H1 (cell line): ENCODE data around the gene INF2. TPM values are rescaled to one million over a fixed set of nuclear protein-coding genes. Genes with fewer than 3 reads are reported as not detected.

Source experiments
- CTCF ChIA-PET: fragments of 300-600 bp; sonication (Branson Sonifier 250); formaldehyde crosslinking; loops from one replicate; lab custom pipeline; 2021; ENCODE audit not compliant: partially characterized antibody; lab: Charles Lee
- POLR2A ChIA-PET: fragments of 300-600 bp; sonication (Branson Sonifier 250); formaldehyde crosslinking; loops from one replicate; lab custom pipeline; 2021; ENCODE audit warnings: inconsistent platforms; ENCODE audit not compliant: partially characterized antibody; lab: Charles Lee
- DNase-seq, 2 experiments: peaks; one replicate each; pipeline versions ENCODE4 v3.0.0 to v3.0.0-alpha.2; 2010 to 2022; ENCODE audit warnings: low spot score in 2 of 2, low read depth in 1 of 2, mixed read lengths in 1 of 2
- FAIRE-seq: peaks from 2 replicates; lab custom pipeline; 2011; peaks lifted over from hg19 to GRCh38; lab: Jason Lieb, UNC
- H2AFZ ChIP-seq: 2 replicates; pipeline ENCODE4 v1.8.1; 2012; ENCODE audit warnings: low read length, inconsistent platforms
- H2AK5ac ChIP-seq: 2 replicates; pipeline ENCODE4 v1.6.1; 2013; ENCODE audit warnings: low read depth, low read length
- H2BK120ac ChIP-seq: replicated peaks from 2 replicates; pipeline ENCODE3; 2013; ENCODE audit warnings: low read depth, low read length, inconsistent platforms
- H2BK12ac ChIP-seq: 2 replicates; pipeline ENCODE4 v1.6.1; 2013; ENCODE audit warnings: low read depth, low read length
- H2BK15ac ChIP-seq: 2 replicates; pipeline ENCODE4 v1.6.1; 2013; ENCODE audit warnings: low read length
- H2BK20ac ChIP-seq: 2 replicates; pipeline ENCODE4 v1.6.1; 2013; ENCODE audit warnings: low read length
- H2BK5ac ChIP-seq: 2 replicates; pipeline ENCODE4 v1.6.1; 2013; ENCODE audit warnings: low read depth, low read length
- H3K14ac ChIP-seq: 2 replicates; pipeline ENCODE4 v1.6.1; 2013; ENCODE audit warnings: inconsistent platforms; ENCODE audit not compliant: insufficient read length
- H3K18ac ChIP-seq: 2 replicates; pipeline ENCODE4 v1.6.1; 2013; ENCODE audit warnings: low read length; ENCODE audit errors: extremely low read depth
- H3K23ac ChIP-seq: 2 replicates; pipeline ENCODE4 v1.6.1; 2013; ENCODE audit warnings: inconsistent platforms; ENCODE audit not compliant: insufficient read length
- H3K23me2 ChIP-seq: 2 replicates; pipeline ENCODE4 v1.6.1; 2013; ENCODE audit warnings: low read depth, low read length
- H3K27ac ChIP-seq: 2 replicates; pipeline ENCODE4 v1.6.1; 2011; ENCODE audit warnings: low read depth, low read length, inconsistent platforms
- H3K27me3 ChIP-seq, 4 experiments: replicated peaks in 1 of 4; 1 replicate in 1 of 4; 2 replicates in 3 of 4; pipeline versions ENCODE4 v1.6.1 to v1.8.1; 2011 to 2013; ENCODE audit warnings: low read length in 3 of 4, mild to moderate bottlenecking in 3 of 4, inconsistent platforms in 2 of 4, mixed read lengths in 2 of 4, moderate library complexity in 1 of 4; ENCODE audit not compliant: control insufficient read depth in 3 of 4, insufficient read depth in 3 of 4; ENCODE audit errors: extremely low read depth in 1 of 4
- H3K36me3 ChIP-seq, 4 experiments: 2 replicates each; pipeline versions ENCODE4 v1.6.1 to v1.8.1; 2011 to 2013; ENCODE audit warnings: mild to moderate bottlenecking in 4 of 4, low read length in 3 of 4, moderate library complexity in 2 of 4, control low read depth in 1 of 4, inconsistent platforms in 1 of 4; ENCODE audit not compliant: insufficient read depth in 4 of 4, control insufficient read depth in 2 of 4
- H3K4ac ChIP-seq: replicated peaks from 2 replicates; pipeline ENCODE3; 2013; ENCODE audit warnings: low read length, low read depth, mixed read lengths, inconsistent platforms; ENCODE audit not compliant: insufficient read length
- H3K4me1 ChIP-seq, 4 experiments: replicated peaks in 1 of 4; 1 replicate in 1 of 4; 2 replicates in 3 of 4; pipeline versions ENCODE4 v1.6.1 to v1.8.1; 2011 to 2013; ENCODE audit warnings: low read length in 3 of 4, inconsistent platforms in 2 of 4, mixed read lengths in 1 of 4; ENCODE audit not compliant: insufficient read depth in 4 of 4, control insufficient read depth in 3 of 4
- H3K4me2 ChIP-seq, 2 experiments: 2 replicates each; pipeline versions ENCODE4 v1.6.1 to v1.8.1; 2011 to 2013; ENCODE audit warnings: low read depth in 2 of 2, low read length in 2 of 2, control low read depth in 1 of 2, inconsistent platforms in 1 of 2, mild to moderate bottlenecking in 1 of 2; ENCODE audit not compliant: insufficient read depth in 1 of 2
- H3K4me3 ChIP-seq, 4 experiments: fragments of 200-600, 300-600 bp in 1 of 4; sonication (generic), shearing (Covaris generic), sonication (Bioruptor Twin) in 1 of 4; 2 replicates each; pipeline versions ENCODE4 v1.5.1 to v1.8.1; 2011 to 2016; ENCODE audit warnings: low read length in 4 of 4, low read depth in 3 of 4, control low read depth in 2 of 4, inconsistent platforms in 2 of 4, mild to moderate bottlenecking in 2 of 4, mixed read lengths in 1 of 4, moderate library complexity in 1 of 4; ENCODE audit not compliant: insufficient read depth in 2 of 4; ENCODE audit errors: extremely low read depth in 1 of 4
- H3K56ac ChIP-seq: replicated peaks from 2 replicates; pipeline ENCODE3; 2013; ENCODE audit warnings: low read depth, mild to moderate bottlenecking, mixed read lengths, low read length, inconsistent platforms; ENCODE audit not compliant: insufficient read length
- H3K79me1 ChIP-seq: 2 replicates; pipeline ENCODE4 v1.6.1; 2013; ENCODE audit warnings: low read depth, low read length, control low read depth
- H3K79me2 ChIP-seq, 2 experiments: 2 replicates each; pipeline versions ENCODE4 v1.6.1 to v1.8.1; 2012 to 2013; ENCODE audit warnings: low read length in 2 of 2, mild to moderate bottlenecking in 2 of 2, inconsistent platforms in 1 of 2; ENCODE audit not compliant: insufficient read depth in 2 of 2, control insufficient read depth in 1 of 2
- H3K9ac ChIP-seq, 4 experiments: replicated peaks in 1 of 4; 1 replicate in 1 of 4; 2 replicates in 3 of 4; pipeline versions ENCODE4 v1.6.1 to v1.8.1; 2011 to 2013; ENCODE audit warnings: low read depth in 3 of 4, low read length in 3 of 4, control low read depth in 2 of 4, mild to moderate bottlenecking in 2 of 4, moderate library complexity in 2 of 4, inconsistent platforms in 1 of 4; ENCODE audit errors: extremely low read depth in 1 of 4
- H3K9me3 ChIP-seq, 2 experiments: 2 replicates each; pipeline versions ENCODE4 v1.6.1 to v1.8.1; 2012 to 2013; ENCODE audit warnings: mild to moderate bottlenecking in 2 of 2, moderate library complexity in 2 of 2, control low read depth in 1 of 2, inconsistent platforms in 1 of 2, low read depth in 1 of 2, low read length in 1 of 2, mixed read lengths in 1 of 2; ENCODE audit not compliant: insufficient read depth in 2 of 2
- H4K20me1 ChIP-seq, 2 experiments: replicated peaks in 1 of 2; 2 replicates each; pipeline versions ENCODE3 to v1.8.1; 2011 to 2013; ENCODE audit warnings: inconsistent platforms in 2 of 2, low read length in 2 of 2, mild to moderate bottlenecking in 1 of 2; ENCODE audit not compliant: insufficient read depth in 2 of 2, control insufficient read depth in 1 of 2
- H4K5ac ChIP-seq: 2 replicates; pipeline ENCODE4 v1.6.1; 2013; ENCODE audit warnings: low read length, low read depth, mixed read lengths, inconsistent platforms; ENCODE audit not compliant: insufficient read length
- H4K8ac ChIP-seq: 2 replicates; pipeline ENCODE4 v1.8.0; 2013; ENCODE audit warnings: mild to moderate bottlenecking, moderate library complexity, low read length, inconsistent platforms; ENCODE audit not compliant: insufficient read depth; ENCODE audit errors: extremely low read depth
- H4K91ac ChIP-seq: replicated peaks from 2 replicates; pipeline ENCODE3; 2013; ENCODE audit warnings: low read length, mixed read lengths, inconsistent platforms; ENCODE audit not compliant: insufficient read length
- CHD1 ChIP-seq: IDR thresholded peaks from 2 replicates; pipeline ENCODE4 v1.6.1; 2012; ENCODE audit warnings: low read depth, low read length, improper control_type of control experiment
- HDAC6 ChIP-seq: IDR thresholded peaks from one replicate; pipeline ENCODE4 v1.7.1; 2012; ENCODE audit warnings: low read depth, mild to moderate bottlenecking, inconsistent platforms, low read length, moderate library complexity
- KDM1A ChIP-seq: fragments of 200-600, 300-600 bp; sonication (generic); IDR thresholded peaks from 2 replicates; pipeline ENCODE4 v1.7.1; 2016; ENCODE audit warnings: mild to moderate bottlenecking, low read length, borderline replicate concordance
- SAP30 ChIP-seq: fragments of 300-600 bp; sonication (generic); IDR thresholded peaks from 2 replicates; pipeline ENCODE4 v1.7.1; 2012; ENCODE audit warnings: low read length, moderate library complexity, mild to moderate bottlenecking, inconsistent platforms; ENCODE audit not compliant: insufficient read depth, insufficient replicate concordance
- SIN3A ChIP-seq, 2 experiments: IDR thresholded peaks in 1 of 2; conservative IDR thresholded peaks in 1 of 2; 2 replicates each; pipeline ENCODE4 v1.6.1; 2011 to 2012; ENCODE audit warnings: low read length in 2 of 2, improper control_type of control experiment in 1 of 2, low read depth in 1 of 2, mild to moderate bottlenecking in 1 of 2
- SIX5 ChIP-seq: IDR thresholded peaks from 2 replicates; pipeline ENCODE4 v1.6.1; 2011; ENCODE audit warnings: mild to moderate bottlenecking, low read depth, low read length
- TAF1 ChIP-seq: IDR thresholded peaks from 2 replicates; pipeline ENCODE4 v1.6.1; 2011; ENCODE audit warnings: mild to moderate bottlenecking, low read depth, low read length
- WGBS, 2 experiments: shearing (Covaris generic) in 1 of 2; methylation state at CpG; one replicate each; pipeline versions ENCODE4 v1.1.6 to v1.1.7; 2013 to 2015; ENCODE audit warnings: low lambda C conversion rate in 2 of 2, mixed read lengths in 2 of 2, inconsistent platforms in 1 of 2, low coverage in 1 of 2, missing lambda C conversion rate in 1 of 2; ENCODE audit not compliant: insufficient replicate concordance in 2 of 2, insufficient coverage in 1 of 2, insufficient read length in 1 of 2; ENCODE audit errors: extremely low coverage in 1 of 2, missing lambda C conversion rate in 1 of 2; 5-methylcytosine and 5-hydroxymethylcytosine counted together
- polyA plus RNA-seq, 7 experiments: library from polyadenylated mRNA; depleted of rRNA in 3 of 7; stranded (reverse) in 5 of 7; unstranded in 2 of 7; fragments of >200 nt in 5 of 7; fragments of 200-250 nt in 2 of 7; gene quantifications; 1 replicate in 5 of 7; 2 replicates in 1 of 7; 4 replicates in 1 of 7; pipeline versions ENCODE4 v1.2.1 to v1.2.3, GENCODE V29; 2011 to 2013; ENCODE audit warnings: missing spikeins in 2 of 7, mixed read lengths in 2 of 7
- total RNA-seq: library from RNA; stranded (reverse); fragmentation: NEBNext Ultra II Directional; extraction: Animal tissue kit (Norgen Biotek cat#: 25700); gene quantifications from 2 replicates; pipeline ENCODE4 v1.2.1, GENCODE V29; 2021

The INF2 gene
- total and polyA plus RNA-seq, 2 of the 8 experiments (the other 6 are each of a cell fraction or from before 2014, with no cell fraction given): 29.1 to 59.5 TPM

GRCh38 chr14:104714066-104714465, 24.6 kb downstream of the INF2 start:
- H3K79me1 ChIP-seq: no peaks in the 10 kb centered on the region; the same call in 1 of the 2 replicates
- 89% methylated on average over 15 of the region's 16 CpGs; no CpG with 5 or more reads in 1 of the 2 experiments for WGBS, 2 experiments
- H2AFZ ChIP-seq: no peak overlapping the region
- H2BK120ac ChIP-seq: no peak overlapping the region
- H3K4ac ChIP-seq: no peak overlapping the region
- H2BK12ac ChIP-seq: no peak overlapping the region
- no peak overlapping the region for H2AK5ac ChIP-seq
- FAIRE-seq: no peak
- H3K18ac ChIP-seq: no peak overlapping the region
- H3K4me1 ChIP-seq: no peaks in the 10 kb centered on the region; a peak in 1 of 7 replicates
- no peaks in the 10 kb centered on the region for H3K79me2 ChIP-seq
- H2BK20ac ChIP-seq: no peak overlapping the region
- no peak overlapping the region for H3K27ac ChIP-seq
- no peak overlapping the region for H3K23ac ChIP-seq
- H3K23me2 ChIP-seq: no peaks in the 10 kb centered on the region
- TF ChIP-seq HDAC6: no peak
- no peak for TF ChIP-seq SIX5
- TF ChIP-seq SAP30: no peak
- TF ChIP-seq KDM1A: no peak
- TF ChIP-seq SIN3A (conservative IDR thresholded peaks at IDR 0.05 in 1 of 2, IDR thresholded peaks at IDR 0.05 in 1 of 2; ENCODE audit: low read depth in 1 of 2, low read length in 2 of 2): no peak
- no peak for TF ChIP-seq TAF1
- TF ChIP-seq CHD1: no peak
- no peak overlapping the region for H2BK5ac ChIP-seq
- ChIA-PET CTCF (no interaction called here), POLR2A (no interaction called here)
- no peak overlapping the region for H3K56ac ChIP-seq
- H4K20me1 ChIP-seq: peaks cover 0 to 7% of the 10 kb centered on the region in 2 experiments
- H4K8ac ChIP-seq: no peak overlapping the region
- H3K4me2 ChIP-seq: no peak overlapping the region
- H3K36me3 ChIP-seq: peaks cover 2 to 51% (median 5%) of the 10 kb centered on the region in 4 experiments; a peak in 5 of 8 replicates
- no peak overlapping the region for H4K5ac ChIP-seq
- H3K27me3 ChIP-seq: no peaks in the 10 kb centered on the region
- H3K4me3 ChIP-seq: no peak overlapping the region
- H2BK15ac ChIP-seq: no peak overlapping the region
- no peak overlapping the region for H3K9ac ChIP-seq
- no peak overlapping the region for H3K14ac ChIP-seq
- no peak for DNase-seq
- no peak overlapping the region for H4K91ac ChIP-seq
- H3K9me3 ChIP-seq: no peaks in the 10 kb centered on the region
